Measurements from ENCODE around the gene LDLRAD3.

The LDLRAD3 gene

DNA sequence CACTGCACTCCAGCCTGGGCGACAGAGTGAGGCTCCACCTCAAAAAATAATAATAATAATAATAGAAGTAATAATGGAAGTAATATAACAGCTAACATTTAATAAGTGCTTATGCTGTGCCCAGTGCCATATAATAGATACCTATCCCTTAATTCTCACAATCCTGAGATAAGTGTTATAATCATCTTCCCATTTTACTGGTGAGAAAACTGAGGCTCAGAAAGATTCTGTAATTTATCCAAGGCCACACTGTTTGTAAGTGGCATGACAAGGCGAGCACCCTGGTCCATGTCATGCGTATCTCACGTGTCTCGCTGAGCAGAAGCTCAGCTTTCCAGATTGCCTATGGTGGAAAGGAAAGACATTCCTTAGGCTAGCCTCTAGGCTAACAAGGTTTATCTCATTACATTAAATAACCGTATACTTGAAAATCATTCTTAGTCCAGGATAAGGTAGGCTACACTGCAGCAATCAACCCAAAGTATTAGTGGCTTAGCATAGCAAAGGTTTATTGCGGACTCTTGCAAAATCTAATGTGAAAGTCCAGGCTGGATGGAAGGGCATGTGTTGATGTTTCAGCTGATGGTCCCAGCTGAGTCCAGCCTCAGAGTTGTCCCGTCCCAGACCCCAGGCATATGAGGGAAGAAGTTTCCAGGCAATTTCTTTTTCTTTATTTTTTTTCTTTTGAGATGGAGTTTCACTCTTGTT, 15.0 kb upstream of the LDLRAD3 start:
- no peak for DNase-seq

- no peak for DNase-seq
Measured at GRCh38 chr11:35930466-35930865, 13.4 kb upstream of the LDLRAD3 start.

DNA sequence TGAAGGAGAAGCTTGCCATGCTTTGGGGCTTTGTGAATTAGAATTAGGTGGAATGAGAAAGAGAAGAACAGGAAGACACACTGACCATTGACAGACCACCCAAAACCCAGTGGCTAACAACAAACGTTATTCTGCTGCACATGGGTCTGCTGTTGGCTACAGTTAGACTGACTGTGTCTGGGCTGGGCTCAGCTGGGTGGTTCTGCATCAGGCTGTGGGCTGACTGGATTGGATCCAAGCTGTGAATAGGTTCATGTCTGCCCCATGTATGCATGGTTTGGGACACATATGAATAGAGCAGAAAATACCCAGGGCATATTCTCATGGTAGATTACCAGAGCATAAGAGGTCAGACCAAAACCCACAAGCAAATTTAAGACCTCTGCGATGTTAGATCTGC, 11.7 kb upstream of the LDLRAD3 start:
- DNase-seq, result no peak

DNA sequence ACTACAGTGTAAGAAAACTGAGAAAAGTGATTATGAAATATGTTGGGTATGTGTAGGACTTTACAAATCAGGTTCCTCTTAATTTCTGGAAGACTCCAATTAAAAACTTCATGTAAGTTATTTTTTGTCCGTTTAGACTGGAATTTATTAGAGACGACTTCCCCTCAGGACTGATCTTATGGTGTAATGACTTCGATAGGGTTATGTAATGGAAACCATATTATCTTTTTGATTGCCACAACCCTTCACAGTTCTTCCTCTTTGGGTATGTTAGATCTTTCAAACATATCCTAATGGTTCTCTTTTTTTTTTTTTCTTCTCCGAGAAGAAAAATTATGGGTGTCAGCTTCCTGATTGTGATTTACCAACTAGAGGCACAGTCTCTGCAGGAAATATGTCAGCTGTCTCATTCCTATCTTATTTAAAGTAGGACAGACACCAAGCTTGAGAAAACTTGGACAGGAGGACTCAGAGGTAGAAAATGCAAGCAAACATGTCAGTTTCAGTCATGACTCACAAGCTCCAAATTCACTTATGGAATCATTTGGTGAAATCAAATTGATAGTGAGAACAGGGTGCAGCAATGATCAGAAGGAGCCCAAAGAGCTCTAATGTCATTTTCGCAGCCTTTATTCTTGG, 11.1 kb upstream of the LDLRAD3 start:
- peak; percentile 83 for DNase-seq

- no peak for DNase-seq
Measured at GRCh38 chr11:35933320-35933871, 10.5 kb upstream of the LDLRAD3 start.

DNA sequence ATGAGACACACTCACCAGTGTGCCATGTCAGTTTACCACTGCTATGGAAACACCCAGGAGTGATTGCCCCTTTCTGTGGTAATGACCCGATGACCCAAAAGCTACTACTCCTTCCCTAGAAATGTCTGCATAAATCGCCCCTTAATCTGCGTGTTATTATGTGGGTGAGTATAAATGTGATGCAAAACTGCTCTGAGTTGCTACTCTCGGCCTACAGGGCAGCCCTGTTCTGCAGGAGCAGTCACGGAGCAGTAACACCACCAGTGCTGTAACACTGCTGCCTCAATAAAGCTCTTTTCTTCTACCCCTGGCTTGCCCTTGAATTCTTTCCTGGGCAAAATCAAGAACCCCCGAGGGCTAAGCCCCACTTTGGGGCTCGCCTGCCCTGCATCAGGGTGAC, 9.6 kb upstream of the LDLRAD3 start:
- no peak for DNase-seq

GRCh38 chr11:35934981-35935380, 8.9 kb upstream of the LDLRAD3 start:
- DNase-seq, result no peak

- DNase-seq, result no peak
Measured at GRCh38 chr11:35935390-35935789, 8.5 kb upstream of the LDLRAD3 start.

GRCh38 chr11:35937111-35937510, 6.8 kb upstream of the LDLRAD3 start:
- DNase-seq, result no peak

GRCh38 chr11:35937700-35938099, 6.2 kb upstream of the LDLRAD3 start:
- DNase-seq, result no peak

GRCh38 chr11:35938231-35938630, 5.6 kb upstream of the LDLRAD3 start:
- DNase-seq, result no peak

DNA sequence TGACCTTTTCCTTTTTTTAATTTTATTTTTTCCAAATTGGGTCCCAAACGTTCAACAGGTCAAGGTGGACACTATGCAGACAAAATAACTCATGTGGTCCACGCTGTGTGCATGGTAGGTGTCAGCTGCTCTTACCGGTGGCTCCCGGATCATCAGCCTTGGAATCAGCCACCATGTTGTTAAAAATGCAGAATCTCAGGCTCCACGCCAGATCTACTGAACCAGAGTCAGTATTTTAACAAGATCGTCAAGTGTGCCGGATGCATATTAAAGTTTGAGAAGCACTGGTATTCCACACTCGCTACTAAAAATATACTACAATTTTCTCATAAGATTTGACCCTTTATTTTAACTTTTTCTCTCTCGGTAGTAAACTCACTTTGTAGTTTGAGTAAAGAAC, 553 bp upstream of the LDLRAD3 start:
- no peak for DNase-seq

DNA sequence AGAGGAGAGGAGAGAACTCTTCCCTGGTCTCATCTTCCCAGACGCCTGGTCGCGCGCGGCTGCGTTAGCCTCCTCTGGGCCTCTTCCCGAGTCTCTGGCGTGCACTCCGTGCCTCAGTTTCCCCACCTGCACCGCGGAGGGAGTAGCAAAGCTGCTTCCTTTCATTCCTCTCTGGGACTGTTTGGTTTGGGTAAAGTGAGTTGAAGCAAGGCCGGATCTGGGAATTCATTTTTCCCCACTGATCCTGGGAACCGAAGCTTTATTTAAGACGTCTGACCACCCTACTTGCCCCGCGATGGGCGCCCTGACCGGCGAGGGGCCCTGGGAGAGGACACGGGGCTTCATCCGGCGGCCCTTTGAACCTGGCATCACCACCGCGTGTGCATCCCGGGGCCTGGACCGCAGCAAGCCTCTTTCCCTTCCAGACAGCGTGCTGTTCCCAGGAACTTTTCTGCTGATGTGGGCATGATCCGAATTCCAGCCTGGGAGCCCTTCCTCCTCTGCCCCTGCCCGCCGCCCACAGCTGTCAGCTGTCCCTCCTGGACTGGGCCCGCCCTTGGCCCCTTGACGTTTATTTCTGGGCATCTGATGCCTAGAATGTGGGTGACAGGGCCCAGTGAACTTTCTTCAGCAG, 758 bp downstream of the LDLRAD3 start:
- DNase-seq, result no peak

DNA sequence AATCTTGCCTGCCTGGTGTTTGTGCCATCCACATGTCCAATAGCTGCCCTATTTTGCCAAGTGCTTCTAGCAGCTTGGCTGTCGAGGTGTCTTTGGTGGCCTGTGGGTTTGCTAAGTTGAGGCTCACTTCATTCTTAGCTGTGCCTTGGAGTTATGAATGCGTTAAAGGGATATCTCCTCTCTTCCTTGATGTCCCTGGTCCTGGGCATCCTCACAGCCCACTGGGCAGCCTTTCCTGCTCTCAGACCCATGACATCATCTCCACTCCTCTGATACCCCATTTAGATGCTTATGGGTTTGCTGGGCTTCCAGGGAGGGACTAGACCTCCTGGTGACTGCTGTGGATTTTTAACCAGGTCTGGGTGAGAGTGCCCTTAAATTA, 1.3 kb downstream of the LDLRAD3 start:
- no peak for DNase-seq

GRCh38 chr11:35946766-35947165, 2.9 kb downstream of the LDLRAD3 start:
- DNase-seq, result no peak

DNA sequence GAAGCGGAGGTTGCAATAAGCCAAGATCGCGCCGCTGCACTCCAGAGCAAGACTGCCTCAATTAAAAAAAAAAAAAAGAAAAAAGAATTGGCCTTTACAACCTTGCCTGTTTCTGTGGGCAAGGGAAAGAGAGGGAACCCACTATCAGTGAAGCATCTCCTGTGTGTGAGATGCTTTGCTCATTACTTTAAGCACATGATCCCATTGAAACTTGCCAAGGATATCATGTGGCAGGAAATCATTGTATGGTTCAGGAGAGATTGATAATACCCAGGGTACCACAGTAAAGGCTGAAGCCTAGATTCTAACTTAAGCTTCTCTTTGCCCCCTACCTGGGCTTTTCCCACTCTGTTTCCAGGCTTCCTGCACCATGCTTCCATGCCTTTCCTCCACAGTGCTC, 3.6 kb downstream of the LDLRAD3 start:
- DNase-seq, result no peak

- DNase-seq, result no peak
Measured at GRCh38 chr11:35949242-35949641, 5.4 kb downstream of the LDLRAD3 start.

DNA sequence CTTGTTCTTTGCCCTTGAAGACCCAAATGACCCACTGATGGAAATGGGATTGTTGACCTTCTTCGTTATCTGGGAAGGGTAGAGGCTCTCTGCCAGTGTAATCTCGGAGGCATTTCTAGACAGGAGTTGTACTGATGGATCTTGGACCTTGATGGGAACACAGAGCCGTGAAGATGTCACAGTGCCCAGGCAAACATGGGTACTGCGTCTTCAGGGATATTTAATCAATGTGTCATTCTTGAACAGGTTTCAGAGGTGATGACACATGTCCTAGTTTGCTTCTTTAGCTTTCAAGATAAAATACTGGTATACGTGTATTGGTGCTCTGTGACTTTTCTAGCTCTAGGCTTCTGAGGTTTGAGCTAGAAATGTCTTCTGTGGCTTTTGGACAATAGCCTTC, 6.2 kb downstream of the LDLRAD3 start:
- DNase-seq, result no peak

GRCh38 chr11:35951680-35952079, 7.8 kb downstream of the LDLRAD3 start:
- DNase-seq, result no peak

GRCh38 chr11:35953081-35953760, 9.4 kb downstream of the LDLRAD3 start:
- no peak for DNase-seq

DNA sequence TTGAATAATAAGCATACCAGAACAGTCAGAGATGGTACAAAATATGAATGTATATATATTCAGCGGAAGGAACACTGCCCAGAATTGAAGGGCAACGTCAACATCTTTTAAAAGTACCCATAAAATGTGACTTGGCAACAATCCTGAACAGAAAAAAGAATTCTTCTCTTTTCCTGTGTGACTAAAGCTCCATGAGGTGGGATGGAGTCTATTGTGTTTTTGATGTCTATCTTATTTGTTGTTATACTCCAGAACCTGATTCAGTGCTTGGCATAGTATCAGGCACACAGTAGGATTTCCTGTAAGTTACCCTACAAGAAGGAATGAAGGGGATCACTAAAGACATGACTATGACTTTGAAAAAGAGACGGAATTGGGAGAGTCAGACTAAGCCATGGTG, 10.3 kb downstream of the LDLRAD3 start:
- DNase-seq, result no peak

GRCh38 chr11:35955636-35956035, 11.8 kb downstream of the LDLRAD3 start:
- no peak for DNase-seq

- no peak for DNase-seq
Measured at GRCh38 chr11:35962369-35963138, 18.7 kb downstream of the LDLRAD3 start.
